ENCODE data around the gene BRAF. TPM values are rescaled to one million over a fixed set of nuclear protein-coding genes. Genes with fewer than 3 reads are reported as not detected.

The BRAF gene
- total RNA-seq, 4 donors from 2014 or later, result 35.7 to 60.0 (median 40.7) TPM

- TF ChIP-seq, protein P1, sequence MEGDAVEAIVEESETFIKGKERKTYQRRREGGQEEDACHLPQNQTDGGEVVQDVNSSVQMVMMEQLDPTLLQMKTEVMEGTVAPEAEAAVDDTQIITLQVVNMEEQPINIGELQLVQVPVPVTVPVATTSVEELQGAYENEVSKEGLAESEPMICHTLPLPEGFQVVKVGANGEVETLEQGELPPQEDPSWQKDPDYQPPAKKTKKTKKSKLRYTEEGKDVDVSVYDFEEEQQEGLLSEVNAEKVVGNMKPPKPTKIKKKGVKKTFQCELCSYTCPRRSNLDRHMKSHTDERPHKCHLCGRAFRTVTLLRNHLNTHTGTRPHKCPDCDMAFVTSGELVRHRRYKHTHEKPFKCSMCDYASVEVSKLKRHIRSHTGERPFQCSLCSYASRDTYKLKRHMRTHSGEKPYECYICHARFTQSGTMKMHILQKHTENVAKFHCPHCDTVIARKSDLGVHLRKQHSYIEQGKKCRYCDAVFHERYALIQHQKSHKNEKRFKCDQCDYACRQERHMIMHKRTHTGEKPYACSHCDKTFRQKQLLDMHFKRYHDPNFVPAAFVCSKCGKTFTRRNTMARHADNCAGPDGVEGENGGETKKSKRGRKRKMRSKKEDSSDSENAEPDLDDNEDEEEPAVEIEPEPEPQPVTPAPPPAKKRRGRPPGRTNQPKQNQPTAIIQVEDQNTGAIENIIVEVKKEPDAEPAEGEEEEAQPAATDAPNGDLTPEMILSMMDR (IDR thresholded peaks at IDR 0.05), result no peak
- ATAC-seq (ENCODE audit: low FRiP score), result no peak
Measured at GRCh38 chr7:140926021-140926817, 1.5 kb upstream of the BRAF start.

GRCh38 chr7:140924019-140924820, 509 bp downstream of the BRAF start:
- DNase-seq (ENCODE audit: low spot score) (peak; percentile 31), ATAC-seq (ENCODE audit: low FRiP score) (peak; percentile 85)
- TF ChIP-seq, protein P1 (IDR thresholded peaks at IDR 0.05), result no peak

More at GRCh38 chr7:140926021-140926817, 1.5 kb upstream of the BRAF start:
- DNase-seq (ENCODE audit: low spot score), result no peak

GRCh38 chr7:140923358-140924006, 1.2 kb downstream of the BRAF start:
- TF ChIP-seq, protein P1 (IDR thresholded peaks at IDR 0.05), result no peak
- DNase-seq (ENCODE audit: low spot score) (no peak), ATAC-seq (ENCODE audit: low FRiP score) (peak; percentile 35)

DNA sequence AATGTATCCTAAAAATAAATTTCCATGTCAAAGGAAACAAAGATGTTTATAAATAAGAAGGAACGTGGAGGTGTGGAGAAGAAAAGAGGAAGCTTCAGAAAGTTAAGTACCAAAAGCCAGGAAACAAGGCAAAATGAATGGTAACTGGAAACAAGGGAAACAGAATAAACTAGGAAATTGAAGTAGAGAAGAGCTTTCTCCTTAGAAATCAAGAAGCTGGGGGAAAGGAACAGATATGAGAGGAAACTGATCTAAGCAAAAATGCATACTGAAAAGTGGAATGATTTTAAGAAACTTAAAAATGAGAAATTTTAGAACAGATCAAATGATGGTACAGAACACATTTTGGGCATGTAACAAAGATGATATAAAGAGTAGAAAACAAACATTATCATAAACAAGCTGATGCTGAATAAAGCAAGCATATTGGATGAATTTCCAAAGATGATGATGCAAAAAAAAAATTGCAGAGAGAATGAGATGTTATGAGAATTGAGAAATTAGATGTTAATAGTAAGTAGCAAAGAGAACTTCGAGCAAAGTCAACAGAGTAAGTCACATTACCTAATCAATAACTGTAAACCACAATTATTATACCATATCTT, 1.9 kb downstream of the BRAF start:
- TF ChIP-seq, protein P1 (IDR thresholded peaks at IDR 0.05), result no peak
- DNase-seq (ENCODE audit: low spot score) (no peak), ATAC-seq (ENCODE audit: low FRiP score) (no peak)

GRCh38 chr7:140920745-140921144, 4.0 kb downstream of the BRAF start:
- no peak for ATAC-seq (ENCODE audit: low FRiP score)
- TF ChIP-seq, protein P1 (IDR thresholded peaks at IDR 0.05), result no peak
- DNase-seq (ENCODE audit: low spot score), result no peak

DNA sequence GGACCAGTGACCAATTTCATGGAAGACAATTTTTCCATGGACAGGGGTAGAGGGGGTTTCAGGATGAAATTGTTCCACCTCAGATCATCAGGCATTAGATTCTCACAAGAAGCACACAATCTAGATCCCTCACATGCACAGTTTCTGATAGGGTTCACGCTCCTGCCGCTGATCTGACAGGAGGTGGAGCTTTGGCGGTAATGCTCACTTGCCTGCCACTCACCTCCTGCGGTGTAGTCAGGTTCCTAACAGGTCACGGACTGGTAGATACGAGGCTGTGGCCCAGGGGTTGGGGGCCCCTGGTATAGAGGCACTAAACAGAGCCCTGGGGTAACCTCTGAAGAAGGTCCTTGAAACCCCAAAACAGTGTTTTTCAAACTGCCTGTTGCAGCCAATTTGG, 6.5 kb downstream of the BRAF start:
- TF ChIP-seq, protein P1 (IDR thresholded peaks at IDR 0.05), result no peak
- no peak for DNase-seq (ENCODE audit: low spot score)
- ATAC-seq (ENCODE audit: low FRiP score), result no peak
